ENCODE results near the gene RAB42. TPM values are rescaled to one million over a fixed set of nuclear protein-coding genes. Genes with fewer than 3 reads are reported as not detected.
"Not testable (repeated sequence)": the region's sequence is repeated elsewhere in the genome, so short reads cannot be mapped to it uniquely, and the experiment has no call there.

Gene RAB42
- 5.6 and 11.4 TPM in 2 replicates for total RNA-seq

DNA sequence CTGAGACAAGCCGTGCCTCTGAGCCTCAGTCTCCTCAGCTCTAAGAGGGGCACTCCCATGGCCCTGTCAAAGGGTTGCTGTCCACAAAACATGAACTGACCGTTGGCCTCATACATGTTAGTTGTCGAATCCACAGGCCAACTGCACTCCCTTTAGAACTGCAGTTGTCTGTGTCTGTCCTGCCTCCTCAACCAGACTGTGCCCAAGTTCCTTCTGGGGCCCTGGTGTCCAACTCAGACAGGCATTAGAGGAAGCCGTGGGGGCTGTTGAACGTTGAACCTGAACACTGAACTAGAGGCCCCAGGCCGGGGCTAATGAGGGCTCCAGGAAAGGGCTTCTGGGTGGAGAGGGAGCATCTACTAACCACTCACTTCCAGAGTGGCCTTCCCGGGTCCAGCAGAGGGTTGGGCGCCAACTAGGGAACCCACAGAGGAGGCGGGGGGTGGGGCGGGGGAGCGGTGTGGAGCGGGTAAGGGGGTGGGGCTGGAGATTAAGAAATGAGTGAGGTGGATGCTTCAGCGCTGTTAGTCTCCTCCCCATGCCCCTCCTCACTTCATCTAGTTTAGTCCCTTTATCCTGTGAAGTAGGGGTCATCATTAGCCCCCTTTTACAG lies at the start of gene RAB42:
Gene RAB42, plus strand, starts transcription at position 558 of the 613 bp plus-strand sequence. CDS start 247 bp downstream, outside the sequence.
- DNase-seq (ENCODE audit: low read depth in 2 of 2) = no peak

- DNase-seq (ENCODE audit: low read depth in 2 of 2) = no peak
Measured at GRCh38 chr1:28545246-28545628, 46.8 kb upstream of the RAB42 start.

- DNase-seq (ENCODE audit: low read depth in 2 of 2) = no peak
Measured at GRCh38 chr1:28548318-28548717, 43.7 kb upstream of the RAB42 start.

DNA sequence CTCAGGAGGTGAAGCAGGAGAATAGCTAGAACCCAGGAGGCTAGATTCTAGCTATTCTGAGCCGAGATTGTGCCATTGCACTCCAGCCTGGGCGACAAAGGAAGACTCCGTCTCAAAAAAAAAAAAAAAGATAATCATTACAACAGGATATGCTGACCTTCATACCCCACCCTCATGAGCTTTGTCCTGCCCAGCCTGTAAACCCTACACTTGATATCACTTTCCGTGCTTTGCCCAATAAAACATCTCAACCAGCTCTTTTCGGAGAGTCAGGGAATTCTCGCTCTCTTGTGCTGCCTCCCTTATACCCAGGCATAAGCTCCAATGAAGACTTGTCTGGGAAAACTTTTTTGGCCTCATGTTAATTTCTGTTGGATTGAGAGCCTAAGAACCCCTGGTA lies 40.7 kb upstream of the RAB42 start:
- DNase-seq (ENCODE audit: low read depth in 2 of 2) = no peak

- peak; percentile 92 to 97 for DNase-seq (ENCODE audit: low read depth in 2 of 2)
Measured at GRCh38 chr1:28552758-28553663, 39.1 kb upstream of the RAB42 start, which contains the start of gene TRNAU1AP. TSS of gene TRNAU1AP (plus strand) at chr1:28553085. CDS start at chr1:28553111, 26 bp downstream.

DNA sequence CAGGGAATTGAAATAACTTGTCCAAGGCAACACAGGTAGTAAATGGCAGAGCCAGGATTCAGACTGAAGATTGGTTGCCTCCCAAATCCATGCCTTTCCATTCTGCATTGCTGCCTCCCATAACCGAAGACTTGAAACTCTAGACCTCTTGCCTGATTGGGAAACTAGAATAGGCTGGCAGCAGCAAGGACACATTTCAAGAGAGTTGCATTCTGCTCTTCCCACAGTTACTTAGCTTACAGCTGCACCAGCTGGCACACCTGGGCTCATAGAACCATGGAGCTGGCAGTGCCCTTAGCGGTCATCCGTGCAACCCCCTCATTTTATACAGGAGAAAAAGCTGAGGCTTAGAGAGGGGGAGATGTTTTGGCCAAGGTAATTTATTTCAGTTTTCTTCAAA lies 31.2 kb upstream of the RAB42 start:
- no peak for DNase-seq (ENCODE audit: low read depth in 2 of 2)

DNA sequence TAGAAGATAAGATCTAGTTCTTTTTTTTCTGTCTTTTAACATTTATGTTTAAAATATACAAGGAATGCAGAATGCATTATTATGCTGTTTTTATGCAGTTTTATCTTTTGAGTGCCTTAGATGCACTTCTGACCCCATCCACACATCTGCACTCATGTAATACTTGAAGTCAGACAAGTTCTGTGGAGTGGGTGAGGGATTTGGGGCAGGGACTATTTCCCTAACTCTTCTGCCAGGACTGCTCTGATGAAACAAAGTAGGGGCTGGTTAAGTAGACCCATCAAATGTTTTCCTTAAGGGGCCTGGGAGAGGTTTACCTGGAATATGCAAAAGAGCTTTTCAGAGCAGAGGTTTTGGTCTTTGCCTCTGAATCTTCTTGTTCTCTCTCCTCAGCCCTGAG lies 27.8 kb upstream of the RAB42 start:
- no peak for DNase-seq (ENCODE audit: low read depth in 2 of 2)

DNA sequence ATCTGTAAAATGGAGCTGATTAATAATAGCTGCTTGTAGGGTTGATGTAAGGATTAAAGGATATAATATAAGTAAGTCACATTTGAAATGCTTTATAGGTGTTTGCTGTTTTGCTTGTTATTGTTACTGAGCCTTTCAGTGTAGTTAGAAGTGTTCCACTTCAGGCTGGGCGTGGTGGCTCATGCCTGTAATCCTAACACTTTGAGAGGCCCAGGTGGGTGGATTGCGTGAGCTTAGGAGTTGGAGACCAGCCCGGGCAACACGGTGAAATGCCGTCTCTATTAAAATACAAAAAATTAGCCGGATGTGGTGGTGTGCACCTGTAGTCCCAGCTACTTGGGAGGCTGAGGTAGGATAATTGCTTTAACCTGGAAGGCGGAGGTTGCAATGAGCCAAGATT lies 27.0 kb upstream of the RAB42 start:
- DNase-seq (ENCODE audit: low read depth in 2 of 2) = no peak

GRCh38 chr1:28565726-28566125 lies 26.3 kb upstream of the RAB42 start:
- DNase-seq (ENCODE audit: low read depth in 2 of 2) = no peak

GRCh38 chr1:28566931-28567330 lies 25.1 kb upstream of the RAB42 start:
- no peak for DNase-seq (ENCODE audit: low read depth in 2 of 2)

DNA sequence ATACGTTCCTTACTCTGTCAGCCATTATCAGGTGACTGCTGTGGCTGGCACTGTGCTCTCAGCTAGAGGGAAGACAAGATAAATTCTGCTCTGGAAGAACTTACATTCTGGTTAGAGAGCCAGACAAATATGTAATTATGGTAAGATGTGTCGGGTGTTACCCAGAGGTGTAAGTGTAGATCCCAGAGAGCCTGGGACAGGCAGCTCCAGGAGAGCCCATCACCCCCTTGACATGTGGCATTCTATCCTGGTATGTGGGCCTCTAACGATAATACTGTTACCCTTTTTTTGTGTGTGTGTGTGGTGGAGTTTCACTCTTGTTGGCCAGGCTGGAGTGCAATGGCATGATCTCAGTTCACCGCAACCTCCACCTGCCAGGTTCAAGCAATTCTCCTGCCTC lies 20.2 kb upstream of the RAB42 start:
- no peak for DNase-seq (ENCODE audit: low read depth in 2 of 2)

DNA sequence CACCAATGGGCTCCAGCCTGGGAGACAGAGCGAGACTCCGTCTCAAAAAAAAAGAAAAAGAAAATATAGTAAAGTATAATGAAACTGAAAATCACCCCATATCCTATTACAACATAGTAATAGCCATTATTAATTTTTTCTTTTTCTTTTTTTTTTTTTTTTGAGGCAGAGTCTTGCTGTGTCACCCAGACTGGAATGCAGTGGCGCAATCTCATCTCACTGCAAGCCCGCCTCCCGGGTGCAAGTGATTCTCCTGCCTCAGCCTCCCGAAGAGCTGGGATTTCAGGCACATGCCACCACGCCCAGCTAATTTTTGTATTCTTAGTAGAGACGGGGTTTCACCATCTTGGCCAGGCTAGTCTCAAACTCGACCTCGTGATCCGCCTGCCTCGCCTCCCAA lies 19.2 kb upstream of the RAB42 start:
- DNase-seq (ENCODE audit: low read depth in 2 of 2) = not testable (repeated sequence)

- no peak for DNase-seq (ENCODE audit: low read depth in 2 of 2)
Measured at GRCh38 chr1:28573564-28573963, 18.5 kb upstream of the RAB42 start.

- DNase-seq (ENCODE audit: low read depth in 2 of 2) = no peak
Measured at GRCh38 chr1:28577052-28577678, 14.9 kb upstream of the RAB42 start.

GRCh38 chr1:28577738-28578536 lies 14.1 kb upstream of the RAB42 start:
- DNase-seq (ENCODE audit: low read depth in 2 of 2) = no peak

GRCh38 chr1:28578696-28579218 lies 13.3 kb upstream of the RAB42 start:
- DNase-seq (ENCODE audit: low read depth in 2 of 2) = no peak

DNA sequence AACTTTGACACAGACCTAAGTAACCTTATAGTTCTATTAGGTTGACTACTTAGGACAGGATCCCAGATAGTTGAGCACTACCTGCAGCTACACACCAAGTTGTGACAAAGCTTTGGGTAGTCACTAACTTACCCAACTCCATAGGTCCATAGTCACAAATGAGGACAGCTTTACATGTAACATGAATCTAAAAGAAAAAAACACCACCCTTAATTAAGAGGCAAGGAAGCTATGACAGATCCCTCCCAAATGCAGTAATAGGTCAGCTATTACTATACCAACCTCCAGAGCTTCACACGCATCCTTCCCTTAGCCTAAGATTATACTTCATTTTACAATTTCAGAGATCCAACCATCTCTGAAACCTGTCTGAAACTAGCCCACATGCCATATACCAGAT lies 12.7 kb upstream of the RAB42 start:
- no peak for DNase-seq (ENCODE audit: low read depth in 2 of 2)

- peak in 1 of 2 donors; percentile 61 for DNase-seq (ENCODE audit: low read depth in 2 of 2)
Measured at GRCh38 chr1:28580722-28581530, 11.1 kb upstream of the RAB42 start.

- peak; percentile 88 to 96 for DNase-seq (ENCODE audit: low read depth in 2 of 2)
Measured at GRCh38 chr1:28581531-28582247, 10.4 kb upstream of the RAB42 start.

DNA sequence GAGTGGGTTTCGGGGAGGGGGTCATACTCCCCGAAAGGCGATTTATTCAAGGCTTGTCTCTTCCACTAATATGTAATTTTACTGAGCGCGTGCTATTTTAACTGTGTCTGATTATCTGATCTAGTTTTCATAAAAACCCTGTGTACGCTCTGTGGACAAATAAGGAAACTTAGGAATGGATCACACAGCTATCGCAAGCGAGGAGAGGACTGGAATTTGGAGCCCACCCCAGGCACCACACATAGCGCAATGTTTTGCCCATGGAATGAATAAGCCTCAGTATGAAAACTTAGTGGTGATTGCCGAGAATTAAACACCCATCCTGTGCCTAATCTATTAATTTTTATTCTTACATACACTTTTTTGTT lies 9.8 kb upstream of the RAB42 start:
- peak in 1 of 2 donors; percentile 21 for DNase-seq (ENCODE audit: low read depth in 2 of 2)

All from dermis microvascular lymphatic vessel endothelial cell (primary cell).